Astrocyte of the cerebellum (primary cell): ENCODE data around the gene KRTAP9-3.
"Not testable (repeated sequence)": the region's sequence is repeated elsewhere in the genome, so short reads cannot be mapped to it uniquely, and the experiment has no call there.

ENCODE experiments used
- DNase-seq: peaks from one replicate; pipeline ENCODE4 v3.0.0-alpha.2; 2011; ENCODE audit warnings: low read depth
- H3K4me3 ChIP-seq: 2 replicates; pipeline ENCODE4 v1.5.1; 2011; ENCODE audit warnings: mild to moderate bottlenecking, low read depth, low read length, moderate library complexity
- in situ Hi-C: cut with HindIII; loops from 2 replicates; pipeline ENCODE4 v1.10.0; 2017; ENCODE audit warnings: low sequenced_read_pairs
- TF ChIP-seq, protein P1 (sequence below): IDR thresholded peaks from 2 replicates; pipeline ENCODE4 v1.5.1; 2012; ENCODE audit warnings: low read length, low read depth, moderate library complexity, mild to moderate bottlenecking; ENCODE audit errors: missing control alignments

The KRTAP9-3 gene

DNA sequence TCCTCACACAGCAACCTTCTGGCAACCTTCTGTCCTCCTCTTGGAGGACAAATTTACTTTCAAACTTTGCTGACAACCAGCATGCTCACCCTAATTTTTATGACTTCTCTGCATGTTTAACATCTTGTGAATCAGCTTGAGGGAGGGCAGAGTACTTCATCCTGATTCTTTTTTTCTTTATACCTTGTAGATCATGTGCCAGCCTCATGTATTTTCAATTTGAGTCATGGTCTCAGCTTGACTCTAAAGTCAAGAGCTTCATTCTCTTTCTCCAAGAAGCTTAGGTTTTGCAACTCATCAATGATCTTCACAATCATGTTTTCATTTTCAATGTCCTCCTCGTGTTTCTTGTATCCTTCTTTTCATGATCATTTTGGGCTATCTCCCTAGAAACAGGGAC is 39.6 kb downstream of the KRTAP9-3 start:
- no peak for DNase-seq
- H3K4me3 ChIP-seq = no peak overlapping the region
- TF ChIP-seq, protein P1, sequence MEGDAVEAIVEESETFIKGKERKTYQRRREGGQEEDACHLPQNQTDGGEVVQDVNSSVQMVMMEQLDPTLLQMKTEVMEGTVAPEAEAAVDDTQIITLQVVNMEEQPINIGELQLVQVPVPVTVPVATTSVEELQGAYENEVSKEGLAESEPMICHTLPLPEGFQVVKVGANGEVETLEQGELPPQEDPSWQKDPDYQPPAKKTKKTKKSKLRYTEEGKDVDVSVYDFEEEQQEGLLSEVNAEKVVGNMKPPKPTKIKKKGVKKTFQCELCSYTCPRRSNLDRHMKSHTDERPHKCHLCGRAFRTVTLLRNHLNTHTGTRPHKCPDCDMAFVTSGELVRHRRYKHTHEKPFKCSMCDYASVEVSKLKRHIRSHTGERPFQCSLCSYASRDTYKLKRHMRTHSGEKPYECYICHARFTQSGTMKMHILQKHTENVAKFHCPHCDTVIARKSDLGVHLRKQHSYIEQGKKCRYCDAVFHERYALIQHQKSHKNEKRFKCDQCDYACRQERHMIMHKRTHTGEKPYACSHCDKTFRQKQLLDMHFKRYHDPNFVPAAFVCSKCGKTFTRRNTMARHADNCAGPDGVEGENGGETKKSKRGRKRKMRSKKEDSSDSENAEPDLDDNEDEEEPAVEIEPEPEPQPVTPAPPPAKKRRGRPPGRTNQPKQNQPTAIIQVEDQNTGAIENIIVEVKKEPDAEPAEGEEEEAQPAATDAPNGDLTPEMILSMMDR = no peak
- in situ Hi-C loops = no loop called here

DNA sequence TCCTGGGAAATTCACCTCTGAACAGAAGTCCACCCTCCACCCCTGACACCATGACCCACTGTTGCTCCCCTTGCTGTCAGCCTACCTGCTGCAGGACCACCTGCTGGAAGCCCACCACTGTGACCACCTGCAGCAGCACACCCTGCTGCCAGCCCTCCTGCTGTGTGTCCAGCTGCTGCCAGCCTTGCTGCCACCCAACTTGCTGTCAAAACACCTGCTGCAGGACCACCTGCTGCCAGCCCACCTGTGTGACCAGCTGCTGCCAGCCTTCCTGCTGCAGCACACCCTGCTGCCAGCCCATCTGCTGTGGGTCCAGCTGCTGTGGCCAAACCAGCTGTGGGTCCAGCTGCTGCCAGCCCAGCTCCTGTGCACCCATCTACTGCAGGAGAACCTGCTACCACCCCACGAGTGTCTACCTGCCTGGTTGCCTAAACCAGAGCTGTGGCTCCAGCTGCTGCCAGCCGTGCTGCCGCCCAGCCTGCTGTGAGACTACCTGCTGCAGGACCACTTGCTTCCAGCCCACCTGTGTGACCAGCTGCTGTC is 43.5 kb downstream of the KRTAP9-3 start, which contains the start of gene KRTAP9-7:
TSS of gene KRTAP9-7 (plus strand) at position 51 of the 543 bp plus-strand sequence. CDS start at position 51, 0 bp downstream.
- DNase-seq, H3K4me3 ChIP-seq, in situ Hi-C loops: not testable (repeated sequence)

DNA sequence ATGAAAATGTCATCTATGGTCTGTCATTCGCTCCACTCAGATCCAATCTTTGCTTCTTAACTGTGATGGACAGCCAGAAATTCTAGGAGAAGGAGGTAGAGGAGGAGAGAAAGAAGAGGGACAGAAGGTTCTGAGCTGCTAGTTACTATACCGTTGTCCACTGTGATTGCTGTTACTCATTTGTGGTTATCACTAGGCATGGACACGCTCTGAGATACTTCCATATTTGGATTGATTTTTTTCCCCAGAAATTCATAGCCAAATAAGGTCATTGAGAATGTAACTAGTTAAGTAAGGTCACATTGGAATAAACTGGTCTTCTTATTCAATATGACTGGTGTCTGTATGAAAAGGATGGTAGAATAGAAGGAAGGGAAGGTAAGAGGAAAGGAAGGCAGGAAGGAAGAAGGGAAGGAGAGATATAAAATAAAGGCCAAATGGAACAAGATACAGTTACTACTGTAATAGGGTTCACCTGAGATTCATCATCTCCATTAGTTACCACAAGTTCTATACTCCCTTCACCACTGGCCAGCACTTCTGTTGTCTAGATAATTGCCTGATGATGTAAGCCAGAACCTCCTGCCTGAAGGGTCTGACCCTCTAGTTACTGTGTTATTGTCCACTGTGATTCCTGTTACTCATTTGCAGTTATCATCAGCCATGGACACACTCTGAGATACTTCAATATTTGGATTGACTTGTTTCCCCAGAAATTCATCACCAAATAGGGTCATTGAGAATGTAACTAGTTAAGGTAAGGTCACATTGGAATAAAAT is 46.1 kb downstream of the KRTAP9-3 start:
- no peak overlapping the region for H3K4me3 ChIP-seq
- in situ Hi-C loops = no loop called here
- no peak for DNase-seq
- TF ChIP-seq, protein P1 = no peak
